Epithelial cell of umbilical artery (primary cell): Measurements from ENCODE around the gene OR1L1. TPM values are rescaled to one million over a fixed set of nuclear protein-coding genes. Genes with fewer than 3 reads are reported as not detected.

Experiments used
- total RNA-seq: library from RNA; depleted of rRNA; stranded (reverse); fragments of >200 nt; gene quantifications from 2 replicates; pipeline ENCODE4 v1.2.3, GENCODE V29; 2014

The OR1L1 gene, protein sequence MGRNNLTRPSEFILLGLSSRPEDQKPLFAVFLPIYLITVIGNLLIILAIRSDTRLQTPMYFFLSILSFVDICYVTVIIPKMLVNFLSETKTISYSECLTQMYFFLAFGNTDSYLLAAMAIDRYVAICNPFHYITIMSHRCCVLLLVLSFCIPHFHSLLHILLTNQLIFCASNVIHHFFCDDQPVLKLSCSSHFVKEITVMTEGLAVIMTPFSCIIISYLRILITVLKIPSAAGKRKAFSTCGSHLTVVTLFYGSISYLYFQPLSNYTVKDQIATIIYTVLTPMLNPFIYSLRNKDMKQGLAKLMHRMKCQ
- not detected in 2 replicates for total RNA-seq

DNA sequence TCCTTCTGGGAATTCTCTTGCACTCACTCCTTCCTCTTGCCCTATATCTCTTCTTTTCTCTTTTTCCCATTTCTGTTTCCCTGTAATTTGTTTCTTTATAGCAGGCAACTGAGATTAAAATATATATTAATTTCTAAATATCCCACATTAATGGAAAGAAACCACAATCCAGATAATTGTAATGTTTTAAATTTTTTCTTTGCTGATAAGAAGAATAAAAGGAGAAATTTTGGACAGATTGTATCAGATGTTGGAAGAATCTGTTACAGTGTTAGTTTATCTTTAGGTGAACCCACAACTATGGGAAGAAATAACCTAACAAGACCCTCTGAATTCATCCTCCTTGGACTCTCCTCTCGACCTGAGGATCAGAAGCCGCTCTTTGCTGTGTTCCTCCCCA lies at the start of gene OR1L1:
TSS of gene OR1L1 (plus strand) at position 301 of the 400 bp plus-strand sequence. CDS start at position 301, 0 bp downstream.

DNA sequence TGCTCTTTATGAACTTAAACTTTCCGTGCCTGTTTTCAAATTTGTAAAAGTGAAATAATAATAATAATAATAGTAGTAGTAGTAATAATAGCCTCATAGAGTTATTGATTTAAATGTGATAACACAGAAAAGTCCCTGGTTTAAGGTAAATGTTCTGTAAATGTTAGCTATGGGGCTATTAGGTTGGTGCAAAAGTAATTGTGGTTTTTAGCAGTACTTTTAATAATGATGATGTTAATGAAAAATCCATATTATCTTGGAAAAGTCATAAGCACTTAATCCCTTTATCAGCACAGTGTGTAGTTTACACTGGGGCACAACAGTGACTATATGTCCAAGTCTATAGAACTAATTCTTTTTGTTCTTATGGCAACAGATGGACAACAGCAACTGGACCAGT lies 47.2 kb upstream of the OR1L1 start, which contains the start of gene OR1Q1:
TSS of gene OR1Q1 (plus strand) at position 377 of the 400 bp plus-strand sequence. CDS start at position 377, 0 bp downstream.

DNA sequence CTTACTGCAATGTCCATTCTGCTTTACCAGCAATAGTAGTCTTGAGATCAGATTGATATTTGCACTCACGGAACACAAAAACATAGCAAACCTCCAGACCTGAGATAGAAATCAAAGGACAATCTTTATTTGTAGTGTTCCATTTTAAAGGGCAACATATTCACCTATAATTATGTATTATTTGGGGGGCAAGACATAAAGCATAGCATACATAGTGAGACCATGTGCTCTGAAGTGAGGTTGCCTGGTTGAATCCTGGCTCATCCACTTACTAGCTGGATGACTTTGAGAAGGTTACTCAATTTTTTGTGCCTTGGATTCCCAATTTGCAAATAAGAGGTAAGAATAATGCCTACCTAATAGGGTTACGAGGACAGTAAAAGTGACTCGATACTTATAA lies 4.0 kb upstream of the OR1L1 start, which contains the start of gene OR1B1:
TSS of gene OR1B1 (minus strand) at position 101 of the 400 bp plus-strand sequence.

Other genes starting within 250 kb of the OR1L1 start
- gene OR1J1, start 183.8 kb upstream of the OR1L1 start, total RNA-seq, result not detected in 2 replicates
- gene OR1J2, start 150.9 kb upstream of the OR1L1 start, total RNA-seq, result not detected in 2 replicates
- gene OR1J4, start 142.6 kb upstream of the OR1L1 start, total RNA-seq, result not detected in 2 replicates
- gene OR1N1, start 134.4 kb upstream of the OR1L1 start, total RNA-seq, result not detected in 2 replicates
- gene OR1N2, start 108.6 kb upstream of the OR1L1 start, total RNA-seq, result not detected in 2 replicates
- gene OR1L8, start 78.3 kb upstream of the OR1L1 start, total RNA-seq, result not detected in 2 replicates
- gene OR1Q1, start 47.0 kb upstream of the OR1L1 start, total RNA-seq, result not detected in 2 replicates
- not detected in 2 replicates for gene OR1B1, start 4.1 kb upstream of the OR1L1 start, total RNA-seq
- gene OR1L3, start 13.4 kb downstream of the OR1L1 start, total RNA-seq, result not detected in 2 replicates
- not detected in 2 replicates for gene OR1L4, start 62.3 kb downstream of the OR1L1 start, total RNA-seq
- gene OR1L6, start 80.6 kb downstream of the OR1L1 start, total RNA-seq, result not detected in 2 replicates
- not detected in 2 replicates for gene OR5C1, start 127.2 kb downstream of the OR1L1 start, total RNA-seq
- gene OR1K1, start 138.4 kb downstream of the OR1L1 start, total RNA-seq, result not detected in 2 replicates
- 59.1 and 74.5 TPM in 2 replicates for gene PDCL, start 166.9 kb downstream of the OR1L1 start, total RNA-seq
- 41.6 and 62.5 TPM in 2 replicates for gene RC3H2, start 243.6 kb downstream of the OR1L1 start, total RNA-seq